Suprapubic skin (tissue), 4 donors: Measurements from ENCODE around the gene DDRGK1. TPM values are rescaled to one million over a fixed set of nuclear protein-coding genes. Genes with fewer than 3 reads are reported as not detected.
A peak's percentile ranks its signal among the peaks of the same experiment; 100 is the strongest.
"Not testable (repeated sequence)": the region's sequence is repeated elsewhere in the genome, so short reads cannot be mapped to it uniquely, and the experiment has no call there.

Experiments
- DNase-seq, 2 donors: peaks; one replicate each; pipeline ENCODE4 v3.0.0-alpha.2; 2019; ENCODE audit warnings: low spot score in 2 of 2
- H3K27ac ChIP-seq: fragments of 200-600 bp; sonication (generic); one replicate; pipeline ENCODE4 v1.5.1; 2019
- H3K27me3 ChIP-seq: fragments of 200-600 bp; sonication (generic); one replicate; pipeline ENCODE4 v1.5.1; 2019
- H3K36me3 ChIP-seq: fragments of 200-600 bp; sonication (generic); one replicate; pipeline ENCODE4 v1.5.1; 2019
- H3K4me1 ChIP-seq: fragments of 200-600 bp; sonication (generic); one replicate; pipeline ENCODE4 v1.5.1; 2019
- H3K4me3 ChIP-seq: fragments of 200-600 bp; sonication (generic); one replicate; pipeline ENCODE4 v1.5.1; 2019; ENCODE audit warnings: mild to moderate bottlenecking
- H3K9me3 ChIP-seq: fragments of 200-600 bp; sonication (generic); one replicate; pipeline ENCODE4 v1.5.1; 2019
- EP300 ChIP-seq: sonication (generic); formaldehyde crosslinking; IDR thresholded peaks from one replicate; pipeline ENCODE4 v1.6.1; 2017; ENCODE audit warnings: antibody characterized with exemption
- POLR2A ChIP-seq, 2 donors: fragments of 450-650 bp; IDR thresholded peaks; one replicate each; pipeline ENCODE4 v1.6.1; 2017; ENCODE audit warnings: antibody characterized with exemption in 2 of 2, mild to moderate bottlenecking in 2 of 2, moderate library complexity in 2 of 2
- POLR2AphosphoS5 ChIP-seq, 3 donors: sonication (generic); formaldehyde crosslinking; IDR thresholded peaks; one replicate each; pipeline ENCODE4 v1.6.1; 2017; ENCODE audit warnings: antibody characterized with exemption in 3 of 3
- WGBS: methylation state at CpG from one replicate; pipeline ENCODE4 v1.1.5; 2018; 5-methylcytosine and 5-hydroxymethylcytosine counted together
- total RNA-seq, 4 donors: library from RNA; depleted of rRNA; stranded (reverse); fragments of >200 nt; gene quantifications; one replicate each; pipeline ENCODE4 v1.1.0, GENCODE V29; 2016
- TF ChIP-seq, protein P1 (sequence below), 2 donors: fragments of 200-600 bp in 1 of 2; fragments of 450-650 bp in 1 of 2; sonication (generic) in 1 of 2; IDR thresholded peaks; one replicate each; pipeline ENCODE4 v1.5.1; 2016 to 2019; ENCODE audit warnings: antibody characterized with exemption in 2 of 2, mild to moderate bottlenecking in 1 of 2, moderate library complexity in 1 of 2

The DDRGK1 gene
- total RNA-seq, 4 donors from 2014 or later, result 50.0 to 169 (median 55.6) TPM

DNA sequence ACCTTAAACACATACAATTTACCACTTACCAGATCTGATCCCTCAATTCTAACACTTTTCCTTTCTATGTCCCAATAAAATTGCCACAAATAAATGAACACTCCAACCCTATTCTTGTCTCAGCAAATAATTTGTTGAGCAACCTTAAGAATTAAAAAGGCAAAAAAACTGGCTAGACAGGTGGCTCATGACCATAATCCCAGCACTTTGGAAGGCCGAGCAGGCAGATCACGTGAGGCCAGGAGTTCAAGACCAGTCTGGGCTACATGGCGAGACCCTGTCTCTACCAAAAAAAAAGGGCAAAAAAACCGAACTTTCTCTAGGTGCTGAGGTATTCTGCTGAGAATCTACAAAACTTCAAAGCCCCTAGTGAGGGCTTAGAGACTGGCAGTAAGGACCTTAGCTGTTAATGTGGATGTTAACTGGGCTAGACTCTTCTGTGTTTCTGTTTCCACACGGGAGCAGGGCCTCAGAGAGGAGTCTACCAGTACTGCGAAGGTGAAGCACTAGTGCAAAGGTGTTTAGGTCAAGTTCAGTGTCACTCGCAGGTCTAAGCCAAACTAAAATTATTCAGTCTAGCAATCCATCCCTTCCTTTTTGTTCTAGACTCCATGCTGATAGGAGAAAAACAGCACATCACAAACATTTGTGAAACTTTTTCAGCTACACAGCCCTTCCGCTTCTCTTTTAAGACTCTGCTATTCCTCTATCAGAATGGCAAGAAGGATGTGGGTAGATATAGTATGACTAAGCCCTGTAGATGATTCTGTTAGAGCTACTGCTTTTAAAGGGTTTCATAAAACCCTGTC lies 47.5 kb downstream of the DDRGK1 start:
- peaks cover 56% of the 10 kb centered on the region for H3K4me1 ChIP-seq
- peak overlapping the region; percentile 23 for H3K27ac ChIP-seq
- 53% methylated on average over 8 of the region's 8 CpGs for WGBS
- H3K27me3 ChIP-seq, result no peaks in the 10 kb centered on the region
- peak overlapping the region; percentile 98 for H3K4me3 ChIP-seq
- no peak for DNase-seq
- TF ChIP-seq, protein P1, sequence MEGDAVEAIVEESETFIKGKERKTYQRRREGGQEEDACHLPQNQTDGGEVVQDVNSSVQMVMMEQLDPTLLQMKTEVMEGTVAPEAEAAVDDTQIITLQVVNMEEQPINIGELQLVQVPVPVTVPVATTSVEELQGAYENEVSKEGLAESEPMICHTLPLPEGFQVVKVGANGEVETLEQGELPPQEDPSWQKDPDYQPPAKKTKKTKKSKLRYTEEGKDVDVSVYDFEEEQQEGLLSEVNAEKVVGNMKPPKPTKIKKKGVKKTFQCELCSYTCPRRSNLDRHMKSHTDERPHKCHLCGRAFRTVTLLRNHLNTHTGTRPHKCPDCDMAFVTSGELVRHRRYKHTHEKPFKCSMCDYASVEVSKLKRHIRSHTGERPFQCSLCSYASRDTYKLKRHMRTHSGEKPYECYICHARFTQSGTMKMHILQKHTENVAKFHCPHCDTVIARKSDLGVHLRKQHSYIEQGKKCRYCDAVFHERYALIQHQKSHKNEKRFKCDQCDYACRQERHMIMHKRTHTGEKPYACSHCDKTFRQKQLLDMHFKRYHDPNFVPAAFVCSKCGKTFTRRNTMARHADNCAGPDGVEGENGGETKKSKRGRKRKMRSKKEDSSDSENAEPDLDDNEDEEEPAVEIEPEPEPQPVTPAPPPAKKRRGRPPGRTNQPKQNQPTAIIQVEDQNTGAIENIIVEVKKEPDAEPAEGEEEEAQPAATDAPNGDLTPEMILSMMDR (IDR thresholded peaks at IDR 0.05), result no peak
- TF ChIP-seq POLR2AphosphoS5 (IDR thresholded peaks at IDR 0.05) (no peak), EP300 (no peak), POLR2A (IDR thresholded peaks at IDR 0.05) (no peak)
- H3K36me3 ChIP-seq, result peaks cover 5% of the 10 kb centered on the region
- H3K9me3 ChIP-seq, result no peaks in the 10 kb centered on the region

DNA sequence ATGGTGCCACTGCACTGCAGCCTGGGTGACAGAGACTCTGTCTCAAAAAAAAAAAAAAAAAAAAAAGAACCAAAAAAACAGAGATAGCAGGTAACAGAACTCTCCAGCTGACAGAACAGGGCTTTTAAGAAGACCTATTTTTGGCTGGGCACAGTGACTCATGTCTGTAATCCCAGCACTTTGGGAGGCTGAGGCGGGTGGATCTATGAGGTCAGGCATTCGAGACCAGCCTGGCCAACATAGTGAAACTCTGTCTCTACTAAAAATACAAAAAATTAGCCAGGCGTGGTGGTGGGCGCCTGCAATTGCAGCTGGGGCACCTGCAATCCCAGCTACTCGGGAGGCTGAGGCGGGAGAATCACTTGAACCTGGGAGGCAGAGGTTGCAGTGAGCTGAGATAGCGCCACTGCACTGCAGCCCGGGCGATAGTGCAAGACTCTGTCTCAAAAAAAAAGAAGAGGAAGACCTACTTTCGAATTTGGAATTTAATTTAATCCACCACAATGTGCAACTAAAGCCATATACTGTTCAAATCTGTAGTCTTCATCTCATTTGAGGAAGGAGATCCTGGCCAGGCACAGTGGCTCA lies 52.3 kb downstream of the DDRGK1 start:
- WGBS, result 87% methylated on average over 10 of the region's 10 CpGs
- H3K27ac ChIP-seq, H3K4me3 ChIP-seq, DNase-seq, H3K27me3 ChIP-seq, H3K9me3 ChIP-seq: not testable (repeated sequence)
- Histone ChIP-seq H3K4me1 (peaks cover 44% of the 10 kb centered on the region), H3K36me3 (peaks cover 24% of the 10 kb centered on the region)

DNA sequence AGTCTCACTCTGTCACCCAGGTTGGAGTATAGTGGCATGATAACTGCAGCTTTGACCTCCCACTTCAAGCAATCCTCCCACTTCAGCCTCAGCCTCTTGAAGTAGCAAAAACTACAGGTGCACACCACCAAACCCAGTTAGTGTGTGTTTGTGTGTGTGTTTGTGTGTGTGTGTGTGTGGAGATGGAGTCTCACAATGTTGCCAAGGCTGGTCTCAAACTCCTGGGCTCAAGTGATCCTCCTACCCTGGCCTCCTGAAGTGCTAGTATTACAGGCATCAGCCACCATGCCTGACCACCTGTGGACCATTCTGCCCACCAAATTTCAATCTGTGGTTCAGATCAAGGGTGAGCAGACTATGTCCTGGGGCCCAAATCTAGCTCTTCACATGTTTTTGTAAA lies 53.6 kb downstream of the DDRGK1 start:
- Histone ChIP-seq H3K9me3 (no peaks in the 10 kb centered on the region), H3K4me1 (peaks cover 32% of the 10 kb centered on the region), H3K27me3 (no peaks in the 10 kb centered on the region), H3K27ac (no peak overlapping the region), H3K4me3 (no peak overlapping the region), H3K36me3 (peaks cover 32% of the 10 kb centered on the region)
- no peak for TF ChIP-seq EP300
- TF ChIP-seq, protein P1 (IDR thresholded peaks at IDR 0.05), result no peak
- TF ChIP-seq POLR2AphosphoS5 (IDR thresholded peaks at IDR 0.05), result no peak
- no peak for TF ChIP-seq POLR2A (IDR thresholded peaks at IDR 0.05)
- DNase-seq, result no peak

DNA sequence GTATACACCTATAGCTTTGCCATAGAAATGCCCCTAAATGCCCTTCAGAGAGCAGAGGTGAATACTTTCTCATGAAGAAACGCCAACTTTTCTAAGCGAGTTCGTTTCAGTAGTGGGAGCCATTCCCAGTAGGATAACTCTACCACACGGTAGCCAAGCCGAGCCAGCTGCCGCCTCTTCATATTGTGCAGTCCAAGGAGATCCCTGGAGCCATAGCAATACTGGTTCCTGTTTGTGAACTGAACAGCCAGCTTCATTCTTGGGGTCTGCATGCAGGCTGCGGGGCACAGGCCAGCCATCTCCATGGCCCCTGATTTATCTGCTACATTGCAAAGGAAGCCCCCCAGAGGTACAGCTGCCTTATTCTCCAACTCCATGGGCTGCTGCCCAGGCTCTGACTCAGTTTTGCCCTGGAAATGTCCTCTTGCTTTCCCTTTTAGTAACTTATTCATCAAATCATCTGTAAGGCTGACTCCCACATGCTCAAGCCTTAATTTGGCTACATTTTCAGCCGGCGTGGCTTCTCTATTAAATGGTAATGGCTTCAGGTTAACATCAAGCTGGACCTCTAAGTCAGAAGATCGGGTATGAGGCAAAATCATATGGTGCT lies 57.6 kb downstream of the DDRGK1 start:
- Histone ChIP-seq H3K27me3 (no peaks in the 10 kb centered on the region), H3K9me3 (no peaks in the 10 kb centered on the region), H3K4me3 (no peak overlapping the region), H3K36me3 (peaks cover 28% of the 10 kb centered on the region), H3K27ac (no peak overlapping the region), H3K4me1 (peaks cover 10% of the 10 kb centered on the region)
- TF ChIP-seq POLR2AphosphoS5 (IDR thresholded peaks at IDR 0.05) (no peak), EP300 (no peak), POLR2A (IDR thresholded peaks at IDR 0.05) (no peak)
- TF ChIP-seq, protein P1 (IDR thresholded peaks at IDR 0.05), result no peak
- 80% methylated on average over 10 of the region's 10 CpGs for WGBS
- no peak for DNase-seq

DNA sequence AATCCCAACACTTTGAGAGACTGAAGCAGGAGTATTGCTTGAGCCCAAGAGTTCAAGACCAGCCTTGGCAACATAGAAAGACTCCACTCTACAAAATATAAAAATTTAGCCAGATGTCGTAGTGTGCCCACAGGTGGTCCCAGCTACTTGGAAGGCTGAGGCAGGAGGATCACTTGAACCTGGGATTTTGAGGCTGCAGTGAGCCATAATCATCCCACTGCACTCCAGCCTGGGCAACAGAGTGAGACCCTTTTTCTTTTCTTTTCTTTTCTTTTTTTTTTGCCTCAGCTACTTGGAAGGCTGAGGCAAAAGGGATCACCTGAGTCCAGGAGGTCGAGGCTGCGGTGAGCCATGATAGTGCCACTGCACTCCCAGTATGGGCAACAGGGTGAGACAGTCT lies 62.7 kb downstream of the DDRGK1 start:
- DNase-seq, result no peak
- WGBS, result 97% methylated on average over 3 of the region's 3 CpGs
- Histone ChIP-seq H3K9me3 (no peaks in the 10 kb centered on the region), H3K4me1 (no peaks in the 10 kb centered on the region), H3K36me3 (peaks cover 4% of the 10 kb centered on the region), H3K27ac (no peak overlapping the region), H3K4me3 (no peak overlapping the region), H3K27me3 (no peaks in the 10 kb centered on the region)
- TF ChIP-seq, protein P1 (IDR thresholded peaks at IDR 0.05), result no peak
- TF ChIP-seq EP300 (no peak), POLR2AphosphoS5 (IDR thresholded peaks at IDR 0.05) (no peak), POLR2A (IDR thresholded peaks at IDR 0.05) (no peak)

Other genes with a start within 250 kb of the DDRGK1 start
- gene GNRH2, start 161.1 kb downstream of the DDRGK1 start, total RNA-seq, result under 1 TPM in 2 of 4 donors, not detected in 2; 0.83 TPM
- 10 to 100 TPM; 38.5 to 59.4 (median 53.7) TPM for gene MRPS26, start 158.6 kb downstream of the DDRGK1 start, total RNA-seq
- gene OXT, start 133.1 kb downstream of the DDRGK1 start, total RNA-seq, result 1 to 10 TPM in 1 of 4 donors, not detected in 3; 2.0 TPM
- not detected for gene AVP, start 120.0 kb downstream of the DDRGK1 start, total RNA-seq
- gene FASTKD5, start 44.8 kb downstream of the DDRGK1 start, total RNA-seq, result 10 to 100 TPM; 18.1 to 25.0 (median 20.6) TPM
- 10 to 100 TPM; 10.5 to 11.6 (median 10.7) TPM for gene UBOX5, start 44.8 kb downstream of the DDRGK1 start, total RNA-seq
- 1 to 10 TPM; 4.8 to 9.3 (median 6.7) TPM for gene LZTS3, start 31.1 kb downstream of the DDRGK1 start, total RNA-seq
- gene ITPA, start 4.8 kb upstream of the DDRGK1 start, total RNA-seq, result 10 to 100 TPM; 40.5 to 72.4 (median 53.6) TPM
- 10 to 100 TPM in 2 of 4 donors, 1 to 10 TPM in 2; 9.9 to 26.2 (median 15.3) TPM for gene SLC4A11, start 34.5 kb upstream of the DDRGK1 start, total RNA-seq
- 10 to 100 TPM in 2 of 4 donors, 1 to 10 TPM in 2; 8.0 to 20.9 (median 11.3) TPM for gene DNAAF9, start 203.0 kb upstream of the DDRGK1 start, total RNA-seq